Dermis blood vessel endothelial cell (primary cell): Measurements from ENCODE around the gene HOXA6. TPM values are rescaled to one million over a fixed set of nuclear protein-coding genes. Genes with fewer than 3 reads are reported as not detected.
A peak's percentile ranks its signal among the peaks of the same experiment; 100 is the strongest.

Source experiments
- DNase-seq: peaks from one replicate; pipeline ENCODE4 v3.0.0; 2010
- total RNA-seq: library from RNA; depleted of rRNA; stranded (reverse); fragments of >200 nt; gene quantifications from 2 replicates; pipeline ENCODE4 v1.2.3, GENCODE V29; 2014

HOXA6 gene
- total RNA-seq, 1 donor from 2014 or later: 2.9 TPM

DNA sequence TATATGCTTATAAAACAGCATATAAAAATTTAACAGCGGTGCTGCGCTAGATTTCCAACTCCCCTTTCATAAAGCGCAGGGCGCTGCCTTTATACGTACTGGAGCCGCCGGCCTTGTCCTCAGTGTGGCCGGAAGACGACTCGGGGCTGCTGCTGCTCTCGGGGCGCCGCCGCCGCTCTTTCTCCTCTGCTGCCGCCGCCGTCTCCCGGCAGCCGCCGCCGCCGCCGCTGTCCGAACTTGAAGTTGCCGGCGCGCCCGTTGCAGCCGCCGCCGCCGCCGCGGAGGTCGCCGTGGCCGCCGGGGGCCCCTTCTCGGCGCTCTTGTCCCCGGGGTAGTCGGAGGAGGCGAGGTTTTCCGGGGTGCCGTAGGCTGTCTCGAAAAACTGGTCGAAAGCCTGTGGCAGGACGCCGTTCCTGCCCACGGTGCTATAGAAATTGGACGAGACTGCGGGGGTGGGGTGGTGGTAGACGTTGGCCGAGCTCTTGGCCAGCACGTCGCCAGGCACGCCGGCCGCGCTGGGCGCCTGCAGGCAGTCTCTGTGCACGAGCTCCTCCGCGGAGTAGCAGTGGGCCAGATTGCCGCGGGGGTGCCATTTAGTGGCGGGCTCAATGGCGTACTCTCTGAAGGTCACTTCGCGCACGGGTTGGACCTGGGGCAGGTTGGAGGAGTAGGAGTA is 36.9 kb upstream of the HOXA6 start:
- DNase-seq: peak; percentile 63

DNA sequence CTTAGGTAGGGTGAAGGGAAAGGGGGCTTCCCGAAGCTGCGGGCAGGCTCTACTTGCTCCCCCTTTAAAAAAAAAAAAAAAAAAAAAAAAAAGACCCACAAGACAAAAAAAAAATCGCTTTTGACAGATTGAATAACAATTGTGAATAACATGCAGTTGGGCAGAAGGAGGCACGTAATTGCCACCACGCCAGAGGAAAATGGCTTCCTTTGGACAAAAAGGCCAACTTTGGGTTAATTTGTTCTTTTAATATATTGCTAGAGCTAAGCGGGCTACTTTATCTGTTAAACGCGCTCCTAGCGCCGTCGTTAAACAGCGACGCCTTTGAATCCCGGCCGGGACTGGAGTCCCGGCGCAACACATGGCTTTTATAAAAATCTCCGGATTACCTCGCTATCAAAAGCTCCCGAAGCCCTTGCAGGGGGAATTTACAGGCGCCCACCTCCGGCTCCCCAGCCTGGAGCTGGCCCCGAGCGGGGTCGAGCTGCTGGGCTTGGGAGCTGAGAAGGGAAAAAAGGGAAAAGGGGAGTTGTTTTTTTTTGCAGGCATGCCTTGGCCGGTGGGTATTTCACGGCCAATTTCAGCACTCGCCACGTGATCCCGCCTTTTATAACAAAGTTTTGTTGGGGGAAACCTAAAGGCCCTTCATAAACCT is 36.2 kb upstream of the HOXA6 start:
- peak; percentile 58 for DNase-seq

DNA sequence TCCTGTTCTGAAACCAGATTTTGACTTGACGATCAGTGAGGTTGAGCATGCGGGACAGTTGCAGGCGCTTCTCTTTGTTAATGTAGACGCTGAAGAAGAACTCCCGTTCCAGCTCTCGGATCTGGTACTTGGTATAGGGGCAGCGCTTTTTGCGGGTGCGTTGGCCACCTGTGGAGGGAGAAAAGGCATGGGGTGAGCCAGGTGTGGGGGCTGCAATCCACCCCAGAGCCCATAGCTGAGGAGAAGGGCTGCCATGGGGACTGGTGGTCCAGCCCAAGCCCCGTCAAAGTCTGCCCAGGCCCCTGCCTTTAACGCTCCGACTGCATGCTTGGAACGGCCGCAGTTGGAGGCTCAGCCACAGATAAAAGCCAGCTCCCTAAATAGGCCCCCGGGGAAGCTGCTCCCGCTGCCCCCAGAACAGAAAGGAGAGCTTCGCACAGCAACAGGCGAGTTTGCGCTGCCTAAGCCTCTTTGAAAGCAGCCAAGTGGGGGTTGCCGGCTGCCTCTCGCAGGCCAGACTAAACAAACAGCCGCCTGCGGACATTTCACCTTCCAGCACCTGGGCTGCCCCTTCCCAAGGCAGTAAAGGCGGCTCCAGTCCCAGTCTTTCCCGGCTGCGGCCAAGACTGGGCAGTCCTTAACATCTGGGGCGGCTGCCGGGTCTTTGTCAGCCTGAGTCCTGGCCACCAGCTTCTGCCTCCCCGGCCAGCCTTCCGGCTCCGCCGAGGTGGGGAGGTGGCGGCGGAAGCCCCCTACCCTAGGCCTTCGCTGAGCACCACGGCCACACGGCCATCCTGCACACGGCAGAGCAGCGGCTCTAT is 35.5 kb upstream of the HOXA6 start:
- DNase-seq: no peak

DNA sequence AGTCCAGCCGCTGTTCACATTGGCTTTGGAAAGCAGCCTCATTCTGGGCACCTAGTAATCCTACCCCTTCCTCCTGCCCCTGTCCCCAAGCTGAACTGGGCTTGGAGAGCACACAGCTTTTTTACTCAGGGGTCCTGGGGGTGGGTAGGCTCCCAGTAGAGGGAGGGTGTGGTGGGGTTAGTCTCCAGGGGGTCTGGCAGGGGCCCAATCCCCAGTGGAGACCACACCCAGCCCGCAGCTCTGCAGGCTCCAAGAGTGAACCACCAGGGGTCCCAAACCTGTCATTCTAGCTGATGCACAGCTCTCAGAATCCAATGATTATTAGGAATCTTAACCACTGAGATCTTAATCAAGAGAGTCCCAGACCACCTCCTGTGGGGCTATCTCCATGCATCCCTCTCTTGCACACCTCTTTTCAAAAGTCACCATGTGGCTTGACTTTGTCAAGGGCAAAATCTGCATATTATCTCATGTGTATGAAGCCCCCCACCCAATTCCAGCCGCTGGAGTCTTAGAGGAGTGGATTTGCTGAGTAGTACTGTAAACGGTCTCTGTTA is 34.8 kb upstream of the HOXA6 start:
- no peak for DNase-seq

DNA sequence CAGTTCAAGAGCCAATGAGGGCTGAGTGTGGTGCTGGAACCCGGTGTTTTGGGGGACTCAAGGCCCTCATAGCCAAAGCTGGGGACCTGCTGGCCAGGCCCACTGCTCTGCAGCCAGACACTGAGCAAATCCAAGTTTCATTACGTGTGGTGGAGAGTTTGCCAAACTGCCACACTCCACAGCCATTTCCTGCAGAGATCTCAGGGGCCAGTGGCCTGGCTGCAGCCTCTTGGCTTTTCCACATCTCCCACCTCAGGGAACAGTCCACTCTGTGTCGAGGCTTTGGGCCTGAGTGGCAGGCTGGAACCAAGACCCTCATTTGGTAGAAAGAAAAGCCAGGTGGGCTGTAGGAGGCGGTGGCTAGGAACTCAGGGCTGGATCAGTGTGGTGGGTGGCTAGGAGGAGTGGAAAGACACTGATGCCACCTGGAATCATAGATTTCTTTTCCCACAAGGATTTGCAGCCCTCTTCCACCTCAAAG is 34.3 kb upstream of the HOXA6 start:
- no peak for DNase-seq

DNA sequence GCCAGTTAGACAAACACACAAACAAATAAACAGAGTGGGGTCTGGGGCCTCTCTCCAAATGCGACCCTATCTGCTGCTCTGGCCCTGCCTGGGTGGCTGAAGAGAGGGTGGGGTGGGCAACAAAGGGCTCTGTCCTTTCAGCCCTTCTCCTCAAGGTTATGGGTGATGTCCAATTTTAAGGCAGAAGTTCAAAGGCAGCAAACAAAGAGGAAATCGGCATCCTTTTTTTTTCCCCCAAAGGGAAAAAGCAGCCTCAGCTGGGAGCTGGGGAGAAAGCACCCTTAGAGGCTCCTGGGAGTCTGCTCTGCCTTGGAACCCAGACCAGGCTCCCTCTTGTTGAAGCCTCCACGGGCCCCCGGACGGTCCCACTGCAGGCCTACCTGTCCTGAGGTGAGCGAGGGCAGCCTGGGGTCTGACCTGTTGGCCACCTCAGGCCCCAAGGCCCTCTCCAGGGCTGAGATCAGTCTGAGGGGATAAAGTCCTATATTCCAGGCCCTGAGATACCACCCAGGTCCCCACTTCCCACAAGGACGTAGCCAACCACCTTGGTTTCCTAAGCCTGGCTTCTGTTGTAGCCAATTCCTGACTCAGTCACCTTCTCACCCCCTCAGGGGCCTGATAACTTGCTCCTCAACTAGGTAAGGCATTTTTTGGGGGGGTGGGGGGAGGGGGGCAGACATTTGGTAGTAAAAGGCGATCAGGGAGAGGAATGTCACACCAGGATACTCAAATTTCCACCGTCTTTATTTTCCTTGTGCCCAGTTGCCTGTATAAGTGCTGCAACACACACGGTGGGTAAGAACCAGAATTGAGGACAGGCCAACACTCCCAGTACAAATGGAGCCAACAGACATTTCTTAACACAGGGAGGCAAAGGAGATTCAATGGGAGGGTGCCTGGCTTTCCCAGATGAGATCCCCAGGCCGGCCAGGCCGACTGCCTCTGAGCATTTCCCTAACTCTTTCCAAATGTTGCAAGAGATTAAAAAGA is 33.2 kb upstream of the HOXA6 start:
- DNase-seq: no peak

DNA sequence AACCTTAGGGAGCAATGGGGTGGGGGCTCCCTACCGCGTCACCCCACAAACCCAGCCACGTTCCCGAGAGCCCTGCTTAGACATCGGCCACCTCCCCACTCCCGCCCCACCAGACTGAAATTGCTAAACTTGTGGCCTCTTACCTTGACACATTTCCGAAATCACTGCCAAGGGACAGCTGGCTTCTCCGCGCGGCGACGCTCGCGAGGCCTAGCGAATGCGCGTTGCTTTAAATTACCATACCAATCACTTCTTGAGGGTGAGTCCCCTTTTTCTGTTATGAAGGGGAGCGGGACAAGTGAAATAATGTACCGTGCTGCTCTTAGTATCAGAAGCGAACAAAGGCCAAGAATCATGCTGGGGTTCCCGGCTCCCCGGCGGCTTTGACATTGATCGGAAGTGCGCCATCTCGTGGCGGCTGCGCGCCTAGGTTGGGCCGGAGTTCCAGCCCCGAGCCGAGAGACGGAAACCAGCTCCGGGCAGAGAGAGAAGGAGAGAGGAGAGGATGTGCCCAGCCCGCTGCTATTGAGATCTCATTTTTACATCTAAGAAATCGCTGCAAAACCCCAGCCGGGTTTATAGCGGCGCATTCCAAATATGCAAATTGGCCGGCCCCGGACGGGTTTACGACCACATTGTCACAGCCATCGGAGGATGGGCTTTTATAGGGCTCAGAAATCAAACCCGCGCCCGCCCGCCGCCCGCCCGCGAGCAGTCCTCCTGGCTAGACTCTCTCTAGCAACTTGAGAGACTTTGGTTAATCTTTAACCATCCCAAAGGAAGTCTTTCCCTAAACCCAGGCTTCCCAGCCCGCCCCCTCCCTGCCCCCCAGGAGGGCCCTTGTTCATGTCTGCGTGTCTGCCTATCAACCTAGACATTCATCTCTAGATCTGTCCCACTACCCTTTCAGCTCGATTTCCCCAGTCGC is 32.2 kb upstream of the HOXA6 start:
- DNase-seq: peak; percentile 84

DNA sequence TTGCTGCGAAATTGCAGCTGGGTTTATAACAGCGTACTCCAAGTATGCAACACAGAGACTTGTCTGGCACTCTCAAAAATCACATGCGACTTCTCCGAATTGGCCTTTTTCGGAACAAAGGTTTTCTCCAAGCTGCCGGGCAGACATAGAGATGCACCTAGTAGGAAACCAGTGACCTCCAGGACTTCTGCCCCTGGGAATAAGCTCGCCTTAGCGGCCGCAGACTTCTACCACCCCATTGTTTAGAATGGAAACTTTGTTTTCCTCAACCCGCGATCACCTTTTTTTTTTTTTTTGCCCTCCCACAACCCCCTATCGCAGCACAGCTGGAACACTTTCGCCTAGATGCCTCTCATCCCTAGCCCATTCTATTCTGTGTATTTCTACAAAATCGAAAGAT is 31.5 kb upstream of the HOXA6 start:
- DNase-seq: no peak

DNA sequence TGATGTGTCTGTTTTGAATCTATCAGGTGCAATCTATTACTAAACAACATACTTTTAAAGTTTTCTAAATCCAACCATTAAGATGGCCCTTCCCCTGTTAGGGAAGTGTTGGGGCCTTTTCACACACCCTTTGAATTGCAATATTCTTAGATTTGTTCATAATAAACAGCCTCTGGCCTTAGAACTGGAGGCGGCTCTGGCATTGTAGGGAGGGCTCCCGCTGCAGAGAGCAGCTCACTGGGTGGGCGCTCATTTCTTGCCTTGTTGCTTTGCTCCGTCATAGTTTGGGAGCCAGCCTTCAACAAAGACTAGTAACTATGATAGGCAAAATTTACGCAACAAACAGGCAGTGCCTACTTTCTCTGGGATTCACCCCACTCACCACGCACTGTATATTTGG is 30.8 kb upstream of the HOXA6 start:
- DNase-seq: no peak

DNA sequence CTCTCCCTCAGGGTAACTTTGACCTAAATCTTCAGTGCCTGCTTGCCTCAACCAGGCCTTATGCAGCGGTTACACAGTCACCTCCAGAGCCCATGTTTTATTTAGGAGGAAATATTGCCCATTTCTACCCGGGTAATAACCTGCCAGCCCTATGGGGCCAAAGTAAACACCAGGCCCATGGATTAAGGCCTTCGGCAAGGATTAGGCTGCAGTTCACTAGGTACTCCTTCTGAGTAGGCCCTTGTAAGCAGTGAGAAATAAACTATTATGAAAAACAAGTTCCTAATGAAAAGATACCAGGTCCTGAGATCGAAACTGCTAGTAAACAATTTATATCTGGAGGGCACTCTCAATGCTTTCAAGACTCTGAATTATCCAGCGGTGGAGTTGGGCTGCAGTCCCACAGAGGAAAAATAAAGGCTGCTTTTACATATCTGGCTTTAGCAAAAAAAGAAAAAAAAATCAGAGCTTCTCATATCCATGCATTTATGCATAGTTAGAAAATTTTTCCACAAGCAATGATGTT is 30.3 kb upstream of the HOXA6 start:
- DNase-seq: no peak

DNA sequence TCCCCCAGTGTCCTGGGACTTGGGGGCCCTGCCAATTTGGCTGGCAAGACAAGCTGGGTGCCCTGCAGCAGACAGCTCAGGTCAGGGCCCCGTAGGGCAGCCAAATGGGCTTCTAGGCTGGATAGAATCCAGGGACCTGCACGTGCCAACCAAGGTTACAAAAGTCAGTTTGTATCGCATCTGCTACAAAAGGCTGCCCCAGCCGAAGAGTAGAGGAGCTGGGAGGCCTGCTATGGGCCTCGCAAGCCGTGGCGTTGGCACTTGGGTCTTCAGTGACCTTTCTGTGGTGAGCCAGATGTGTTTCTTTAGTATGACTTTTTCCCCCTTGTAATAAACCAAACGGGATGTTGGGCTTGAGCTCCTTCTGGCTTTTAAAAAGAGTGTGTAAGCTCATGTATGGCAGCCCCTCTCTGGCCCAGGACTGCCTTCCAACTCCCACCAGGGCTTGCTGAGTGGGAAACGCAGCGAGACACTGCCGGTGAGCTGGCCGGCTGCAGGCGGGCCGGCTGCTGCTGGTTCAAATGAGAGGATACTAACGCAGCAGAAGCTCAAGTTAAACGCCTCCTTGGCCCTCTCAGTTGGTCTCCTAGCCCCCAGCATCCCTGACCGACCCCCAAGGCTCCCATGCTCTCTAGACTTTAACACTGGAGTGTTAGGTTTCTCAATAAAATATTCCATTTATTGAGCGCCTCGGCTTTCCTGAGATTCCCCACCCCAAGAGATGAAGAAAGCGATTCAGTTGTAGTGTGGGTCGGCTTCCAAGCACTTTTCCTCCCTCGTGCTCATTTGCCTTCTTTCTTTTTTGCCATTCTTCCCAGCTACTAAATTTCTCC is 29.6 kb upstream of the HOXA6 start:
- DNase-seq: no peak

DNA sequence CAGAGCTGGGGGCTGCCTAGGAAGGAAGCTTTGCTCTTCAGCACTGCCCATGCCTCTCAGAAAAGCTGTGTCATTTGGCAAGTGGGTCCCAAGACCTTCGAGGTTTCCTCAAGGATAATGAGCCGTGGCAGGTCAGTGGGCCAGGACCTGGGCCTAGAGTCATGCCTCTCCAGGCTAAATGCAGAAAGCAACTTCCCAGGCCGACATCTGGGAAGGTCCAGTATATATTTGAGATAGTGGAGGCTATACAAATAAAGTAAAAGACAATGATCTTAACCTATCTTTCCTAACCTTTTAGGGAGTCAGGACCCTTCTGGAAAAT is 28.9 kb upstream of the HOXA6 start:
- DNase-seq: no peak

DNA sequence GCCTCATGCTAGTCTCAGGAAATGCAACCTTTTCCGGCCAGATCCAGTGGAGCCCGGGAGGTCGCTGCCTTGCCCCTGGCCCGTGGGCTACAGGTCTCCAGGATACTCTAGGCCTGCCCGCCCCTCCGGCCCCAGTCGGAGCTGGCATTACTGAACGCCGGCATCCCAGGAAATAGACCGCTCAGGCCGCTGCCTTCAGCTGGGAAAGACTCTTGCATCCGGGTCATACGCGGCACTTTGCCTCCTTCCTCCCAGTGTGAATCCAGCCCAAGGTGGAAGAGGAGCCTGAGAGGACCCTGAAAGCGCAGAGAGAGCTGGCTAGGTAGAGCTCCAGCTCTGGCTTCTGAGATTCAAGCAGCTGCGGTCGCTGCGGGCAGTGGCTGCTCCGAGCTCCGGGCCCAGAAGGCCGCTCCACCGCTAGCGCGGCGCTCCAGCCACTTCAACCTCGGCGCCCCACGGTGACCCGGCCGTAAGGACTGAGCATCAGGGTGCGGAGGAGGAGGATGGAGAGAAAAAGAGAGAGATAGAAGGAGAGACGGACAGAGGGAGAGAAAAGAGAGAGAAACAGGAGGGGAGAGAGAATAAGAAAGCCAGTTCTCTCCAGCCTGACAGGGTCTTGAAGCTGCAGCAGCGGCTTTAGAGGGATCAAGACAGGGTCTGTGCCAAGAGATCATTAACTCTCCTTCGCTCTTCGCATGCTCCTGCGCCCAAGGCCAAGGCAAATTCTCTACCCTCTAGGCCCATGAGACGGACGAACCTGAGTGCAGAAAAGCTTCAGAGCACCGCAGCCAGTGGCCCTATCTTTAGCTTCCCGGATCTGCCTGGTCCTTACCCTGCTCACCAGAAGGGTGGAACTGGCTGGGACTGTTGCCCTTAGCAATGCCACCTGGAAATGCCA is 28.3 kb upstream of the HOXA6 start:
- DNase-seq: no peak

DNA sequence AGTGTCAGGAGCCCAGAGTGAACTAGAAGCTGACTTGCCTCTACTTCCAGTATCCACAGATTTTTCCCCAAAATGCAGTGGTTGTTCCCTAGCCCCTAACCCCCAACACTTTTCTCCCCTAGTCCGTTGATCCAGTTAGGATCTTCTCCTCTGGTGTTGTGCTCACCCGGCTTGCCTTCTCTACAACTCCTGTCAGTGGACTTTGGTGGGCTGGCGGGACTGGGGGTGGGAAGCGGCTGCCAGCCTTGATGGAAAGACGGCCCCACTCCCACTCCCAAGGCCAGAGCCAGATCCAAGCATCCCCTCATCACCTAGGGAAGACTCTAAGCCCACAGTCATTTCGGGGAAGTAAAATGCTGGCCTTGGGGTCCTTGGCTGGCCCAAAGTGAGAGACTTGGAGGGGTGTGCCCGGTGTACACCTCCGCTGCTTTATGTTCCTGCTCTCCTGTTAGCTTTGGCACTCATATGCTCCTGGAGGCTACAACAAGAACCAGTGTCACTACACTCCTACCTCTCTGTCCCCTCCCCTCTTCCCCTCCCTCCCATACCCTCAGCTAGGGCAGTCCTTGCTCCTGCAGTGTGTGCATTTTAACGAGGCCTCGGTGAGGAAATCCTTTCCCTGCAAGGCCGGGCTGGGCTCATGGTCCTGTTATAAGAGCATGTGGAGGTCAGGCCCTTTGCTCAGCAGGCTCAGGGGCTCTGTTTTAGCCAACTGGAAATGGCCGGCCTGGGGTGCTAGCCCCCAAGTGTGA is 27.5 kb upstream of the HOXA6 start:
- DNase-seq: no peak

DNA sequence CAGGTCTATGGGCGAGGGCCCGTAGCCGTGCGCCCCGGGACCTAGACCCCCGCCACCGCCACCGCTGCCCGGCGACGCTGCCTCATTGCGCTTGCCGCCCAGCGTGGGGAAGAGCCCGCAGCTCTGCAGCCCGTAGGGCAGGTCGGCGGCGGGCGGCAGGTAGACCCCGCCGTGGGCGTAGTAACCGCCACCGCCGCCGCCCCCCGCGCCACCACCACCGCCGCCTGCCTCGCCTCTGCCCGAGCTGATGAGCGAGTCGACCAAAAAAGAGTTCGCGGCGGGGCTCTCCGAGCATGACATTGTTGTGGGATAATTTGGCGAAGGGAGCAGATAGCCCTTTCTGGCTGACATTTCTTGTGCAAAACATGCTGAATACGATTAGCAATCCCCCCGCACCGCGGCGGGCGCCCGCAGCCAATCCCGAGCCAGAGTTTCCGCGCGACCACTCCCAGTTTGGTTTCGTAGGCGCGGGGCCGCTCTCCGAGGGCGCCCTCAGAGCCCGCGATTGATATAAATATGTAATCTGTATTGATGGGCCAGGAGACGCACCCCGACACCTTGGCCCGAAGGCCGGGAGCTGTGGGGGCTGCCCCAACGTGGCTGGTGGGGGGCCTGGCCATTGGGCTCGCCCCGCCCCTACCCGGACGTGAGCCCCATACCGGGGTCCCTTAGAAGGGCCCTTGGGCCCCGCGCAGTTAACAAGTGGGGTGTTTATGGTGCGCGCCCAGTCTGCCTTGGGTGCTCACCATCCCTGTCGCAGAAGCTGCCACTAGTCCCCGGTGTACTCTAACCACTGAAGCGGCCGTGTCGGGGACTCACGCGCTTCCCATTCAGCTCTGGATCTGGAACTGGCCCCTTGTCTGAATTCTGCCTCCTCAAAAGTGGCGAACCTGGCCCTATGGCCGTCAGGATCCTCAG is 26.6 kb upstream of the HOXA6 start, which contains the start of gene HOXA10:
HOXA10 (minus strand) TSS at position 365 of the 918 bp plus-strand sequence; CDS start at position 351, 14 bp downstream.
- peak; percentile 45 for DNase-seq

DNA sequence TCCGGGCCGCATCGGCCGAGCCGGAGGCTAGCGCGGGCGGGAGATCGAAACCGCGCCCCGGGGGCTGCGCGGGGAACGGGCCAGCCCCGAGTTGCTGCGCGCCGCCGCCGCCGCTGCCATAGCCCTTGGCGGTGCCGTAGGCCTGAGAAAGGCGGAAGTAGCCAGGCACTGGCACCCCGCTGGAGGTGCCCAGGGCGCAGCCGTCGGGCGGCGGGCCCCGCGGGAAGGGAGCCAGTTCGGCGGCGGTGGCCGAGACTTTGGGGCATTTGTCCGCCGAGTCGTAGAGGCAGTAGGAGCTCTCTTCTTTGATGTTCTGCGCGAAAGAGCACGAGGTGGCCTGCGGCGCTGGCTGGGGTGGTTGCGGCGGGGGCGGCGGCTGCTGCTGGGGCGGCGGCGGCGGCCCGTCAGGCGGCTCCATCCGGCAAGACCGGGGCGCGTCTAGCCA is 26.0 kb upstream of the HOXA6 start:
- DNase-seq: no peak
